Hepatocyte (in vitro differentiated cells): ENCODE results near the gene AKAP6. TPM values are rescaled to one million over a fixed set of nuclear protein-coding genes. Genes with fewer than 3 reads are reported as not detected.

Source experiments
- DNase-seq: peaks from one replicate; pipeline ENCODE4 v3.0.0-alpha.2; 2016; ENCODE audit warnings: low spot score
- H2AFZ ChIP-seq: fragments of 200-600 bp; sonication (generic); 2 replicates; pipeline ENCODE4 v1.6.0; 2016; ENCODE audit warnings: antibody characterized with exemption, mild to moderate bottlenecking
- H3K27ac ChIP-seq: fragments of 200-600 bp; sonication (generic); 2 replicates; pipeline ENCODE4 v1.5.1; 2016; ENCODE audit warnings: mild to moderate bottlenecking
- H3K27me3 ChIP-seq: fragments of 200-600 bp; sonication (generic); 2 replicates; pipeline ENCODE4 v1.6.1; 2016
- H3K36me3 ChIP-seq: fragments of 200-600 bp; sonication (generic); replicated peaks from 2 replicates; pipeline ENCODE4 v1.5.1; 2016; ENCODE audit warnings: low read depth; ENCODE audit not compliant: insufficient read depth
- H3K4me1 ChIP-seq: fragments of 200-600 bp; sonication (generic); 2 replicates; pipeline ENCODE4 v1.5.1; 2016; ENCODE audit warnings: mild to moderate bottlenecking, moderate library complexity; ENCODE audit not compliant: insufficient read depth
- H3K4me2 ChIP-seq: fragments of 200-600 bp; sonication (generic); 2 replicates; pipeline ENCODE4 v1.6.0; 2016
- H3K4me3 ChIP-seq: fragments of 200-600 bp; sonication (generic); 2 replicates; pipeline ENCODE4 v1.5.1; 2016; ENCODE audit warnings: mild to moderate bottlenecking
- H3K79me2 ChIP-seq: fragments of 200-600 bp; sonication (generic); 2 replicates; pipeline ENCODE4 v1.6.0; 2017; ENCODE audit warnings: mild to moderate bottlenecking
- H3K9me2 ChIP-seq: fragments of 200-600 bp; sonication (generic); replicated peaks from 2 replicates; pipeline ENCODE4 v1.6.0; 2017; ENCODE audit warnings: mild to moderate bottlenecking; ENCODE audit not compliant: insufficient read depth
- H3K9me3 ChIP-seq: fragments of 200-600 bp; sonication (generic); 2 replicates; pipeline ENCODE4 v1.5.1; 2016; ENCODE audit warnings: low read depth, mild to moderate bottlenecking
- H4K20me1 ChIP-seq: fragments of 200-600 bp; sonication (generic); 2 replicates; pipeline ENCODE4 v1.6.0; 2016; ENCODE audit warnings: mild to moderate bottlenecking; ENCODE audit not compliant: insufficient read depth, poor library complexity, severe bottlenecking
- CTCF ChIP-seq: fragments of 200-600 bp; sonication (generic); IDR thresholded peaks from 2 replicates; pipeline ENCODE4 v1.5.1; 2016; ENCODE audit warnings: antibody characterized with exemption, mild to moderate bottlenecking; ENCODE audit not compliant: poor library complexity
- EZH2 ChIP-seq: fragments of 200-600 bp; sonication (generic); IDR thresholded peaks from 2 replicates; pipeline ENCODE4 v1.6.1; 2016; ENCODE audit warnings: antibody characterized with exemption, mild to moderate bottlenecking, borderline replicate concordance
- EZH2phosphoT487 ChIP-seq: fragments of 200-600 bp; sonication (generic); IDR thresholded peaks from one replicate; pipeline ENCODE4 v1.6.1; 2018; ENCODE audit warnings: antibody characterized with exemption, mild to moderate bottlenecking, low read depth, moderate library complexity; ENCODE audit not compliant: unreplicated experiment, severe bottlenecking
- WGBS: methylation state at CpG from one replicate; pipeline ENCODE4 v1.1.6; 2016; ENCODE audit warnings: low lambda C conversion rate; ENCODE audit errors: missing lambda C conversion rate; 5-methylcytosine and 5-hydroxymethylcytosine counted together
- polyA plus RNA-seq: library from polyadenylated mRNA; unstranded; fragments of >200 nt; fragmentation: Nextera tagmentation; extraction: Ambion mirVana; gene quantifications from 2 replicates; pipeline ENCODE4 v1.2.1, GENCODE V29; 2016
- total RNA-seq: library from RNA; depleted of rRNA; stranded (reverse); fragments of >200 nt; gene quantifications from 2 replicates; pipeline ENCODE4 v1.2.3, GENCODE V29; 2014

The AKAP6 gene
- total and polyA plus RNA-seq, 2 experiments from 2014 or later, result 1.1 to 2.1 TPM

DNA sequence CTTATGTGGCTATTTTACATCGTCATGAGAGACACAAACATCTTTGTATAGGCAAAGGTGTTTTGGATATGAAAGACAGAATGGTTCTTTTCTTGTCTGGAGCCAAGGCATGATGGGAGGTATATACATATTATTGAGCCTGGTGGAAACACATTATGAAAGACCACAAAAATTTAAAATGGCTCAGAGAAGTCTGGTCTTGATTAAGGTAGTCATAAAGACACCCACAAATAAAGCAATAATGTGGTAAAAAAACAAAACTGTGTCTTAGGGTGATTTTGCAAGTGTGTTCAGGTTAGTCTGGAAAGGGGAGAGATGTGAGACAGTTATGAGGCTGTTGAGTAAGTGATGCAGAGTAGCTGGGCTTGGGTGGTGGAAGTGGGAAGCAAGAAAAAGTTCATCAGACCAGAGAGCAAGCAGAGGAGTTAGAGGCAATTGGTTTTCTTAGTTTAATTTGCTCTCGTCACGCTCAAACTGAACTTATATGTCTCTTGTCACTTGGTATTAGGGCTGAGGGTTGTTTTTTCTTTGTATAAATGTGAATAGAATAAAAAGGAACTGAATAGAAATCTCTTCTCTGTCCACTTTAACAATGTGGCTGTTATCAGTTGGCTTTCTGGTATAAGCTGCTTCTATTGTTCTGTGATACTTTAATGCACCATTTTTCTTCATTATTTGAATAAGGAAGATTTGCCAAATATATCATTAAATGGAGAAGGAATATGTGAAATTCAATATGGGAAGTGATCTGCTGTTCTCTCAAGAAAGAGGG is 115.0 kb downstream of the AKAP6 start:
- no peak for TF ChIP-seq EZH2phosphoT487
- no peak for TF ChIP-seq CTCF
- TF ChIP-seq EZH2, result no peak
- H3K36me3 ChIP-seq, result no peaks in the 10 kb centered on the region
- H3K4me1 ChIP-seq, result no peaks in the 10 kb centered on the region
- no peak for DNase-seq
- no peak overlapping the region for H3K4me2 ChIP-seq
- no peaks in the 10 kb centered on the region for H3K27me3 ChIP-seq
- no peak overlapping the region for H3K27ac ChIP-seq
- no peak overlapping the region for H2AFZ ChIP-seq
- no peaks in the 10 kb centered on the region for H4K20me1 ChIP-seq
- 85% methylated on average over 3 of the region's 3 CpGs for WGBS
- no peaks in the 10 kb centered on the region for H3K9me2 ChIP-seq
- H3K9me3 ChIP-seq, result no peaks in the 10 kb centered on the region
- H3K4me3 ChIP-seq, result no peak overlapping the region
- H3K79me2 ChIP-seq, result no peaks in the 10 kb centered on the region

DNA sequence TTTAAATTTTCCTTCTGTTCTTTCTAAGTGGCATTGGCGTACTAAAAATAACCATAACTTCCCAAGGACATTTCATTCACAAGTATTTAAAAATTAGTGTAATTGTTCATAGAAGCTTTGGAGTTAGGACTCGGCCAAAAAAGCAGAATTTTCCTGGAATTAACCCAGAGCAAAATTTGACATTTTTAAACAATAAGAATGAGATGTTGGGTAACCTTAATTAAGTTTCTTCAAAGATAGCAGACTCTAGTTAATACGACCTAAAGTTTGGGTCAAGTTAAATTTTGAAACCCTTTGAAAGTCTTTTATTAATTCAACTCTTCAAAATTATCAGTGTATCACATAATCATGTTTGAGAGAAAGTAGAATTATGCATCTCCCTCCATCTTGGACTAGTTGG is 118.3 kb downstream of the AKAP6 start:
- Histone ChIP-seq H2AFZ (no peak overlapping the region), H3K4me2 (no peak overlapping the region), H3K4me3 (no peak overlapping the region), H3K4me1 (no peaks in the 10 kb centered on the region), H4K20me1 (no peaks in the 10 kb centered on the region), H3K27ac (no peak overlapping the region), H3K9me3 (no peaks in the 10 kb centered on the region), H3K36me3 (no peaks in the 10 kb centered on the region), H3K9me2 (no peaks in the 10 kb centered on the region), H3K79me2 (no peaks in the 10 kb centered on the region), H3K27me3 (no peaks in the 10 kb centered on the region)
- 94% methylated on average over 3 of the region's 3 CpGs for WGBS
- DNase-seq, result no peak
- TF ChIP-seq EZH2 (no peak), EZH2phosphoT487 (no peak), CTCF (no peak)

- H3K36me3 ChIP-seq, result no peaks in the 10 kb centered on the region
- no peak for TF ChIP-seq EZH2
- no peak for TF ChIP-seq EZH2phosphoT487
- no peak for TF ChIP-seq CTCF
- WGBS, result 50% methylated on average over 1 of the region's 1 CpG
- H3K27ac ChIP-seq, result no peak overlapping the region
- H3K9me3 ChIP-seq, result no peaks in the 10 kb centered on the region
- H3K4me2 ChIP-seq, result no peak overlapping the region
- DNase-seq, result no peak
- no peak overlapping the region for H2AFZ ChIP-seq
- no peaks in the 10 kb centered on the region for H3K79me2 ChIP-seq
- H3K9me2 ChIP-seq, result no peaks in the 10 kb centered on the region
- no peak overlapping the region for H3K4me3 ChIP-seq
- no peaks in the 10 kb centered on the region for H3K27me3 ChIP-seq
- no peaks in the 10 kb centered on the region for H4K20me1 ChIP-seq
- no peaks in the 10 kb centered on the region for H3K4me1 ChIP-seq
Observed at GRCh38 chr14:32449648-32450047, 120.5 kb downstream of the AKAP6 start.
